Spleen (tissue), 7 donors: ENCODE data around the gene ZNF3.

Experiments
- CTCF ChIP-seq, 11 experiments: fragments of 200-600 bp in 7 of 11; fragments of 450-650 bp in 4 of 11; sonication (generic) in 4 of 11; IDR thresholded peaks in 8 of 11; conservative IDR thresholded peaks in 3 of 11; 1 replicate in 7 of 11; 2 replicates in 4 of 11; pipeline versions ENCODE4 v1.4.0 to v1.8.0; 2016 to 2021; ENCODE audit warnings: antibody characterized with exemption in 11 of 11, inconsistent platforms in 4 of 11, mild to moderate bottlenecking in 1 of 11
- POLR2A ChIP-seq, 3 donors: fragments of 450-650 bp; IDR thresholded peaks; one replicate each; pipeline ENCODE4 v1.5.1; 2017; ENCODE audit warnings: antibody characterized with exemption in 3 of 3, mild to moderate bottlenecking in 1 of 3
- POLR2AphosphoS5 ChIP-seq, 3 donors: sonication (generic); formaldehyde crosslinking; IDR thresholded peaks; one replicate each; pipeline ENCODE4 v1.5.1; 2017; ENCODE audit warnings: antibody characterized with exemption in 3 of 3
- donor health status: DM: no; HTN: no; CAD: no; lungs with moderate emphysema.
- donor health status: DM: no; HTN: no; CAD: no.
- donor health status: DM: no; HTN: no; CAD: no.

GRCh38 chr7:100081535-100082102, at the start of gene ZNF3:
- TF ChIP-seq CTCF (IDR thresholded peaks at IDR 0.05 in 8 of 11, conservative IDR thresholded peaks at IDR 0.05 in 3 of 11) (peak; percentile 94 to 99 (median 96)), POLR2A (IDR thresholded peaks at IDR 0.05) (peak in 1 of 3 donors; percentile 60), POLR2AphosphoS5 (IDR thresholded peaks at IDR 0.05) (peak; percentile 94 to 98 (median 95))
